OCI-M1 (cell line): Measurements from ENCODE around the gene CARD9.
"Not testable (repeated sequence)": the region's sequence is repeated elsewhere in the genome, so short reads cannot be mapped to it uniquely, and the experiment has no call there.

Experiments used
- DNase-seq: peaks from one replicate; lab custom pipeline; 2025; lab: John Stamatoyannopoulos, UW

CARD9 gene, protein sequence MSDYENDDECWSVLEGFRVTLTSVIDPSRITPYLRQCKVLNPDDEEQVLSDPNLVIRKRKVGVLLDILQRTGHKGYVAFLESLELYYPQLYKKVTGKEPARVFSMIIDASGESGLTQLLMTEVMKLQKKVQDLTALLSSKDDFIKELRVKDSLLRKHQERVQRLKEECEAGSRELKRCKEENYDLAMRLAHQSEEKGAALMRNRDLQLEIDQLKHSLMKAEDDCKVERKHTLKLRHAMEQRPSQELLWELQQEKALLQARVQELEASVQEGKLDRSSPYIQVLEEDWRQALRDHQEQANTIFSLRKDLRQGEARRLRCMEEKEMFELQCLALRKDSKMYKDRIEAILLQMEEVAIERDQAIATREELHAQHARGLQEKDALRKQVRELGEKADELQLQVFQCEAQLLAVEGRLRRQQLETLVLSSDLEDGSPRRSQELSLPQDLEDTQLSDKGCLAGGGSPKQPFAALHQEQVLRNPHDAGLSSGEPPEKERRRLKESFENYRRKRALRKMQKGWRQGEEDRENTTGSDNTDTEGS

DNA sequence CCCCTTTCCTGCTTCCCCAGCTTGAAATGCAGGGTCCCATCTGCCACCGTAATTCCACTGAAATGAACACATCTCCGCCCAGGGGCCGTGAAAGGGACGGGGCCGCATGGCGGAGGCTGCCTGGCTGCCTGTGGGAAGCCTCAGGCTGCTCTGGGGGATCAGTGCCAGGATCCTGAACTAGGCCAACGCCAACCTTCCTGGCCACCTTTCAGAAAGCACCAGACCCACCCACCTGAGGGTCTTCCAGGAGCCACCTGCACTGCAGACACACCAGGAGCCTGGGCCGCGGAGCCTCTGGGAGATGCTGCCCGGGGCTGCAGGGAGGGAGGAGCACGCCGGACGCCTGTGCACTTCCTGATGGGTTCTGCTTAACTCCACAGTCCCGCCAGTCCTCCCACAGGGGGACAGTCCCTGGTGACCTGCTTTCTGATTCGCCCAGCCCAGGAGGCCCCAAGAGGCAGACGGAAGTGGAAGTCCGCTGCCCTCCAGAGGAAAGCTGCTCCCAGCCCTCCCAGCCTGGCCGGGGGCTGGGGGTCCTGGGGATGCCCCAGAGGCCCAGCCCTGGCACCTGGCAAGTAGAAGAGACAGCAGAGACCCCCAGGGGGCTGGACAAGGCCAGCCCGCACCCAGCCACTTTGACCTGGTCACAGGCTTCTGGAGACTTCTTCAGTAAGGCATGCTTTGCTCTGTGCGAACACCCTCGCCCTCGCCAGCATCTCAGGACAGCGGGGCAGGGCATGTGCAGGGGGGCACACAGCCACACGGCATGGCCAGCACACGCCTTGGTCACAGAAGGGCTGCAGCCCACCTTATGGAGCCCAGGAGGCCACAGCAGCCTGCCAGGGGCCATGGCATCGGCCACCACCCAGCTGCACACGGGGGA is at the start of gene CARD9:
Gene CARD9, minus strand, starts transcription at position 370 of the 883 bp plus-strand sequence. CDS start 1,591 bp downstream, outside the sequence.
- peak; percentile 62 for DNase-seq

DNA sequence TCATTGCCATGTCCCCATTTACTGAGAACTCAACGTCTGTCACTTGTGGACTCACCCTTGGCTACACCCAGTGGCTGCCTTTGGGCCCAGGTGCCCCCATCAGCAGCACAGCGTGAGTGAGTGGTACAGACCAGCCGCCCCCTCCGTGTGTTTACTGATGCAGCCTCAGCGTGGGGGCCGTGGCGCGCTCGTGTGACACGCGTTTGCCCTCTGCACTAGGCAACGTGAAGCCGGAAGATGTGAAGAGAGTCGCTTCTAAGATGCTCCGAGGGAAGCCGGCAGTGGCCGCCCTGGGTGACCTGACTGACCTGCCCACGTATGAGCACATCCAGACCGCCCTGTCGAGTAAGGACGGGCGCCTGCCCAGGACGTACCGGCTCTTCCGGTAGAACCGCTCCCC is 49.4 kb upstream of the CARD9 start:
- DNase-seq: no peak

DNA sequence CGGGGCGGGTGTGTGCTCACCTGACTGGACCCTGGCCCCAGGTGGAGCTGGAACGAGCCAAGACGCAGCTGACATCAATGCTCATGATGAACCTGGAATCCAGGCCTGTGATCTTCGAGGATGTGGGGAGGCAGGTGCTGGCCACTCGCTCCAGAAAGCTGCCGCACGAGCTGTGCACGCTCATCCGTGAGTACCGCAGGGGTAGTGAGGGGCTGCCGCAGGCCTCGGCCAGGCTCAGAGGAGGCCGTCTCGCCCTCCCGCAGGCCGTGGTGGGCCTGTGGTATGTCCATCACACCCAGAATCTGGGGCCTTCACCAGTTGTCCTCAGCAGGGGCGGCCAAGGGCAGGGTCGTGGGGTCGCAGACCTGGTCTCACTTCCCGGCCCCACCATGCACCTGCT is 48.3 kb upstream of the CARD9 start:
- no peak for DNase-seq

DNA sequence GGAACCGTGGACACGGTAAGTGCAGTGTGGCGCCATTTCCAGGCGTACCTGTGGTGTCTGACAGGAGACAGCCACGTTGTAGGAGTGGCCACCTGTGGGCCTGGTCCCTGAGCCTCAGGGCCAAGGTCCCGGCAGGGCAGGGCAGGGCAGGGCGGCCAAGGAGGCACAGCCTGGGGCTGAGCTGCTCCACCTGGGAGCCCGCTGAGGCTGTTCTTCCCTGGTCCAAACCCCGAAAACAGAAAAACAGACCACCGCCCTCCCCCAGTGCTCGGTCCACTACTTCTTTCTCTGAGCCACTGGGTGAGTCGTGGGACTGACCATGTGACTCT is 45.6 kb upstream of the CARD9 start:
- DNase-seq: no peak

DNA sequence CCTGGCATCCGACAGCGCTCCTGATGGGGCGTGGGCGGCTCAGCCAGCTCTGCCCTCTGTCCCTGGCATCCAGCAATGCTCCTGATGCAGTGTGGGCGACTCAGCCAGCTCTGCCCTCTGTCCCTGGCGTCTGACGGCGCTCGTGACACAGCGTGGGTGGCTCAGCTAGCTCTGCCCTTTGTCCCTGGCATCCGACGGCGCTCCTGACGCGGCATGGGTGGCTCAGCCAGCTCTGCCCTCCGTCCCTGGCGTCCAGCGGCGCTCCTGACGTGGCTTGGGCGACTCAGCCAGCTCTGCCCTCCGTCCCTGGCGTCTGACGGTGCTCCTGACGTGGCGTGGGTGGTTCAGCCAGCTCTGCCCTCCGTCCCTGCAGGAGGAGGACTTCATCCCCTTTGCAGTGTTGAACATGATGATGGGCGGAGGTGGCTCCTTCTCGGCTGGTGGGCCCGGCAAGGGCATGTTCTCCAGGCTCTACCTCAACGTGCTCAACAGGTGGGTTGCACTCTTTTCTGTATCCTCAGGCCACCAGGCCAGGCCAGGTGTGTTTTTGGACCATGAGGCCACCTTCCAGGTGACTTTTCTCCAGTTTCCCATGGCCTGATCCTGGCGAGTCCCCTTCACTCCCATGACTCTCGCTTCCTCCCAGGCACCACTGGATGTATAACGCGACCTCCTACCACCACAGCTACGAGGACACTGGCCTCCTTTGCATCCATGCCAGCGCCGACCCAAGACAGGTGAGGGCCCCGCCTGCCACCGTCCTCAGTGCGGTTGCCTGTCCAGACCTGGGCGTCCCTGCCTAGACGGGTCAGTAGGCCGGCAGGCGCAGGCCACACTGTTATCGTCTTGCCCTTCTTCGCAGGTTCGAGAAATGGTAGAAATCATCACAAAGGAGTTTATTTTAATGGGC is 45.0 kb upstream of the CARD9 start:
- no peak for DNase-seq

DNA sequence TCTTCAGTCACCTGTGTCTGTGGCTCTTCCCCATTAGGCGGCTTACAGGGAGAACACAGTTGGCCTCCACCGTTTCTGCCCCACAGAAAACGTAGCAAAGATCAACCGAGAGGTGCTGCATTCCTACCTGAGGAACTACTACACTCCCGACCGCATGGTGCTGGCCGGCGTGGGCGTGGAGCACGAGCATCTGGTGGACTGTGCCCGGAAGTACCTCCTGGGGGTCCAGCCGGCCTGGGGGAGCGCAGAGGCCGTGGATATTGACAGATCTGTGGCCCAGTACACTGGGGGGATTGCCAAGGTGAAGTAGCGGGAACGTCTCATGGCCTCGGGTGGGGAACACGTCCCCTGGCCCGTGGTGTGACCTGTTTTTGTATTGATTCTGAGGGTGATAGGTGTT is 43.4 kb upstream of the CARD9 start:
- DNase-seq: no peak

DNA sequence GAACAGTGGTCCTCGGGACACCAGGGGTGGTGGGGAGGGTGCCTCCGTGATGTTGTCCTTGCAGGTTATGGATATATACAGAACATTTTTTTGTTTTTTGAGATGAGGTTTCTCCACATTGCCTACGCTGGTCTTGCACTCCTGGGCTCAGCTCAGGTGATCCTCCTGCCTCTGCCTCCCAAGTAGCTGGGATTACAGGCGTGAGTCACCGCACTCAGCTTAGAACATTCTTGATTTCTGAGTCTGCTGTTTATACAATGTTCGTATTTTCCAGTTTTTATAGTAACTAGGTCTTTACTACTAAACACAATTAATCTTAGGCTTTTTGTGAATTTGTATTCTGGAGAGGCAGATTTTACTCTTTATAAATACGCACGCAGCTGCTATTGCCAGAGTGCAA is 43.0 kb upstream of the CARD9 start:
- no peak for DNase-seq

DNA sequence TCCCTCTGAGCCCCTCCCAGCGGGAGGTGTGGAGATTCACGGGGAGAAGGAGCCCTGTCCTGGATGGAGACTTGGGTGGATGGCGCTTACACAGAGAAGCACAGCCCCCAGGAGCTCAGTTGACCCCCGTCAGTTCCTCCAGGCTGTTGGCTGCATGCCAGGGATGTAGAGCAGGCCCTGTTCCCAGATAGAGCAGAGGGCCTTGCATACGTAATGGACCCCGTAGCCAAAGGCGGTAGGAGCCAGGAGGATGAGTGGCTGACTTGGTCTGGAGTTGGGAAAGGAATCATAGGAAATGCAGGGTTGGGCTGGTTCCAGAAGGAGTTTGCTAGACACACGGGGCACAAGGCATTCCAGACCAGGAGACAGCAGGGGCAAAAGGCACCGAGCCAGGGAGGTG is 39.5 kb upstream of the CARD9 start:
- no peak for DNase-seq

DNA sequence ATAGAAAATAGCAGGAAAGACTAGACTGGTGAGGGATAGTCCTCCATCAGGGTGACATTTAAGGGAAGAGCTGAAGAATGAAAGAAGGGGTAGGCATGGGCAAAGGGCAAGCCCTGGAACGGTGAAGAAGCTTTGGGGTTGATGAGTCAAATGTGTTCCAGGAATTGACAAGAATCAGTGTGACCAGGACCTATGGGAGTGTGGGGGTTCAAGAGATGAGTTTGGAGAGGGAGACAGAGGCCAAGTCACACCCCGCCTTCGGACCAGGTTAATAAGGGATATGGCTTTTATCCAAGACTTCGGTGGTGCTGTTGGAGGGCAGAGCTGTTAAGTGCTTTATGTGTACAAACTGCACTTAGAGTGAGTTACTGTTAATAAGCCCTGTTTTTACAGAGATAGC is 37.9 kb upstream of the CARD9 start:
- DNase-seq: no peak

DNA sequence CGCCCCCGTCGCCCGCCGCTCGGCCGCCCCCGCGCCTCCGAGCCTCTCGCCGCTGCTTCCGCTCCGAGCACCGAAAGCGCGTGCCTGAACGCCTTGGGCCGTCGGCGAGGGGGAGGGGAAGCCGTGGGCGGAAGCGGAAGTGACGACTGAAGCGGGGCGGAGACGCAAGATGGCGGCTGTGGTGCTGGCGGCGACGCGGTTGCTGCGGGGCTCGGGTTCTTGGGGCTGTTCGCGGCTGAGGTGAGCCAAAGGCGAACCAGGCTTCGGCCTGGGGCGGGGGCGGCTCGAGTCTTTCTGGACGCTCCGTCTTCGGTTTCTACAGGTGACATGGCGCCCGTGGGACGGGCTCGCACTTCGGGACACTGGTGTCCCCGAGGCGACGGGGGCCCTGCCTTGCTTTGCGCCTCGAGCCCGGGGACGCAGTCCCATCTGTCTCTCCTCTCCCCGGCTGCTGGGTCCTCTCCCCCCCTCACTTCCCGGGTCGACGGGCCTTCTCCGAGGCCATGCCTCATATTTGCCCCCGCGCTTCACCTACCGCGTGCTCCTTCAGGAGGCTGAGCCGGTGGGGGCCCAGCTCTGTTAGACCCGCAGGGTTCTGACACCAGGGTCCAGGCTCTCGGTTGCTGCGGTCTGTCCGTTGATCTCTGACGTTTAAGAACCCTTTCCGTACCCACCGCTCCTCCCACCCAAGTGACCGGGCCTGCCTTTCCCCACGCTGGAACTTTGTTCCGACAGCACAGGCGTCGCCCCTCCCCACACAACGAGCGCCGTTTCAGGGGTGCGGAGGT is 37.2 kb upstream of the CARD9 start, which contains the start of the genes ENTR1 and PMPCA:
Gene ENTR1, minus strand, starts transcription at position 115 of the 788 bp plus-strand sequence. CDS start 217 bp downstream, outside the sequence.
Gene PMPCA, plus strand, starts transcription at position 159 of the 788 bp plus-strand sequence. Its CDS starts 11 bp downstream, at position 170.
- DNase-seq: peak; percentile 93

DNA sequence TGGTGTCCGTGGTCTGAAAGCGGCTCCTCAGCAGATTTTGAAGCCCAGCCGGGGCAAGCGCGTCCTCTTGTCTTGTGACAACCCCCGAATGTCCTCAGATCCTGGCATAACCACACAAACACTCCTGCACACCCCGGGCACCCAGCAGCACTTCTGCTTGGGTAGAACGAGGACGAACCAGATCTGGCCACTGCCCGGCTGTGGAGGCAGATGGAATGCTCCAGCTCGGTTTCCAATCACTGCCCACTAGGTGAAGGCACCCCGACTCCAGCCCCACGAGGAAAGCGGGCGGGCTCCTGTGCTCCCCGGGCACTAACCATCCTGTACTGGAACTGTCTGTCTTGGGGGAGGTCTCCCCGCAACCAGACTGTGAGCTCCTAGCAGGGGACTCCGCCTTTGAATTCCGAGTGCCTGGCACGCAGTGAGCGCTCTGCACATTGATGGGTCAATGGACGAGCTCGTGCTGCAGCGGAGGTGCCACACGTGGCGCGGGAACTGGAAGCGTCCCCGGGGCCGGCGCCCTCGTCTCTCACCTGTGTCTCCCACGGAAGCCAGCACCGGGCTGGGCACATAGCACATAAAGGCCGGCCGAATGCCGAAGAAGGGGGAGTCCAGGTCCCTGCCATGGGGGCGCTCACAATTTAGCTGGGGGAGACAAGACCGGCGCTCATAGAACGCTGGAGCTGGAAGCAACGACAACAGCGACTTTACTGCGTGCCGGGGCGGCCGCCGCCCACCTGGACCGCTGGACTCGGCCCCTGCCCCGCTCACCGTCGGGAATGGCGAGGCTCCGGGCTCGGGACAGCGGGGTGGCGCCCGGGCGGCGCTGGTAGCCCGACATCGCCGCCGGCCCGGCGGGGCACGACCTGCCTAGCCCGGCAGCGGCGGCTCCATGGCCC is 36.3 kb upstream of the CARD9 start:
- peak; percentile 43 for DNase-seq

DNA sequence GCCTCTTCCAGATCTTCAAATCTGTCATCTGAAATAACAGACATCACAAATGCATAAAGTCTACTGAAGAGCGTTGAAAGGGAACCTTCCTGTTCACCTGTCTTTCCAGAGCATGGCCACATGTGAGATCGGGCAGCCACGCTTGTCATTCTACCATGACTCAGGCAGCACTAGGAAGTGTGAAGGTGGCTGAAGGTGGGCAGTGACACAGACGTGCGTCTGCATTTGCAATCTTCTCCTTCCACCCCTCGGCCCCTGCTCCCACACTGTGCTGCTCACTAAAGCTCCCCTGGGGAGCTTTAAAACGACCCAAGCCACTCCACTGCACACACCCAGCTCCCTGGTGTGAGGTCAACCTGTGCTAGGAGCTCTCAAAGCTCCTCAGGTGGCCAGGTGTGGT is 34.4 kb upstream of the CARD9 start:
- no peak for DNase-seq

DNA sequence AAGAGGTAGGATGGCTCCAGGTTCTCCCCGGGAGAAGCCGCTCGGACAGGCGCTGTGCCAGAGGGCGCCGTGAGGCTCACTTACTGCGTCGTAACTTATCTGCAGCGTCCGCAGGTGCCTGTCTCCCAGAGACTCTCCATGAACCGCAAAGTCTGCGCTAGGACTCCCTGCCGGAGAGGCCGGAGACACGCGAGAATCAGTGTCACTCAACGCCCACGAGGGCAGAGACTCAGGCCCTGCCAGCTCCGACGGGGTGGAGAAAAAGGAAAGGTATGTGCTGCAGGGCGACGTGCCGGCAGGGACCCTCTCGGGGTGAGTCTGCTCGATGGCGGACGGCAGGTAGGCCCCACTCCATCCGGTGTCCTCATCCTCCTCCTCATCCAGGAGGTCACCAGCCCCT is 33.6 kb upstream of the CARD9 start:
- DNase-seq: not testable (repeated sequence)

DNA sequence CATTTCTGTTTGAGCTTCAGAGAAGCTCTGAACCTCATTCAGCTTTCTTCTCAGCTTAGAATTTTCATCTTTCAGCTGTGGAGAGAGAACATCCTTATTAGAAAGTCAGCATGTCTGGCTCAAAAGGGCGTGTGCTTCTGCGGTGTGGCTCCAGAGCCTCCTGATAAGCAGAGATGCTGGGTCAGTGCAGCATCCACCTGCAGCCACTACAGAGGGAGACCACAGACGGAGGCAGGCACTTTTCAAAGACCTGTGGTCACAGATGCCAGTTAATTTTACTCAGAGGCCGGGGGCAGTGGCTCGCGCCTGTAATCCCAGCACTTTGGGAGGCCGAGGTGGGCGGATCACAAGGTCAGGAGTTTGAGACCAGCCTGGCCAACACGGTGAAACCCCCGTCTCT is 32.4 kb upstream of the CARD9 start:
- not testable (repeated sequence) for DNase-seq

DNA sequence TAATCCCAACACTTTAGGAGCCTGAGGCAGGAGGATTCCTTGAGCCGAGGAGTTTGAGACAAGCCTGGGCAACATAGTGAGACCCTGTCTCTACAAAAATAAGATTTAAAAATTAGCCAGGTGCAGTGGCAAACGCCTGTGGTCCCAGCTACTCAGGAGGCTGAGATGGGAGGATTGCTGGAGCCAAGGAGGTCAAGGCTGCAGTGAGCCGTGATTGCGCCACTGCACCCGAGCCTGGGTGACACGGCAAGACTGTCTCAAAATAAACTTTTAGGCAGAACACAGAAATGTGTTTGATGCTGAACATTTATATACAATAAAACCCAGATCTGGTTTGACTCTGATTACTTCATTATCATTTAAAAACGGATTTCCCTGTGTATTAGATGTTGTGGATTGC is 32.0 kb upstream of the CARD9 start:
- DNase-seq: no peak

DNA sequence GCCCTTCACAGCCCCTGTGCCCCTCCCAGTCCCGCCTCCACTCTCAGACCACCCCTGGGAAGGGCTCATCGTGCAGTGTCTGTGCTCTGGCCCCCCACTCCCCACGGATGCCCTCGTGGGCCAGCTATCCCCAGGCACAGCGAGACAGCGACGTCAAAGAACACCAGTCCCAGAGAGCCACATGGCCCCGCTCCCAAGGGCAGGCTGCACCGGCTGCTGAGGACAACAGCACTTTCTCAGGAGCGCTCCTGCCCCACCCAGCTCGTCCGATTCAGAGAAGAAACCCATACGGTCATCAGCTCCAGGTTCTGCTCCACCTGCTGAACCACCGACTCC is 31.3 kb upstream of the CARD9 start:
- no peak for DNase-seq

DNA sequence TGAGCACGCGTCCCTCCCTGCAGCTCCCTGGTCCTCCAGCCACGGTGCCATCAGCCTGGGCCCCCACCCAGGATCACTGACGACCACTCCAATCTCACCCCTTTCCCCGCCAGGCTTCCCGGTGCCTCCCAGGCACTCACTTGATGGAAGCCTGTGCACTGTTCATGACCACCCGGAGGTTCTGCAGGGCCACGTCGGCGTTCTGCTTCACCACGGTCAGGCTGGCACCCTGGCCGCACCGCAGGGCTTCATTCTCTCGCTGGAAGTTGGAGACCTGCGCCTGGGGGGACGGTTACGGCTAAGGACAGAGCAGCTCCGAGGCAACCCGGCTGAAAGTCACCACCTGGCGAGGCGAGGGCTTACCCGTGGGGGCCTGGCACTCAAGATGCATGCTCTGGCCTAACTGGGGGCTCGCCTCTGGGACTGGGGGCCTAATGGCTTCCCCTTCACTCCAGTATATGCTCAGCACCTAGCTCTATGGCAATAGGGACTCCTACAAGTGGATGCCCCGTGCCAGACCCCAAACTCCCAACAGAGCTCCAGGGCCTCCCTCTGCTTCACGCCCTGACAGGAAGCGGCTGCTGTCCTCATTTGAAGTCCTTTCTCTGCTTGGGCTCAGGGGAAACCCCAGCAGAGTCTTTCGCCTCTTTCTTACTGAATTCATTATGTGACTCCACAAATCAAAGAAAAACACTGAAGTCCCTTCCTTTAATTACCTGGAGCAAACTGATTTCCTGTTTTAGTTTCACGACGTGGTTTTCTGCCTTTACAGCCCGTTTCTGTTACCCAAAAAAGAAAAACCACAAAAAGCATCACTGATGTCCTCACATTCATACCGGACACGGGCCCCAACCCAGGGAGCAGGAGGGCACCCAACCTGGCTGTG is 30.7 kb upstream of the CARD9 start:
- DNase-seq: no peak

DNA sequence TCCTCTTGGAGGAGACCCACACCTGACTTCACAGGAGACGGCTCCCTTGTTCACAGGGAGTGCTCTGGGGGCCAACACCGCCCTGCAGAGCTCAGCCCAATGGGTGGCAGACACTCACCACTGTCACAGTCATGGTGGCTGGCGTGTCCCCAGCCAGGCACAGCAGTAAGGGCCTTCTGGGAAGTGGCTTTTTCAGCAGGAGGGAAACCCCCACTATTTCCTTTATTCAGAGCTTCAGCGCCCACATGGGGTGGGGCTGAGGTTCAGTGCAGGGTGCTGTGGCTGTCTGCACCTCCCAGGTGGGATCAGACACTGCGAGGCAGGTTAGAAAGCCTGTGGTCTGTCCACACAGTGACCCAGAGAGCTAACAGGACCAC is 30.1 kb upstream of the CARD9 start:
- no peak for DNase-seq

DNA sequence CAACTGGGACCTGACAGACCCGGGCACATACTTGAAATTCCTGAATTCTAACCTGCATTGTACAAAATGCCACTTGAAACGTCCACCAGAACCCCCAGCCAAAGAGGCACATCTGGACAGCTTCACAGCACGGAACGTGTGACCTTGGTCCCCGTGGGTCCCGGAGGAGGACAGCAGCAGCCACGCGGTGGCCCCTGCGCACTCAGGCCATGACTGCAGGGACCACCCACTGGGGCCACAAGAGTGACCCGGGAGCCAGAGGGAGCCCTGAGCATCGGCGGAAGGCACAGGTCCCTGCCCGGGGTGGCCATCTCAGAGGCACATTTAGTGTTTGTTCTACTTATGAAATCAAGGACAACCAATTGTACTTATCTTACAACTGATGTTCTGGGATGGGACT is 28.6 kb upstream of the CARD9 start:
- no peak for DNase-seq
